Stimulated activated CD8-positive, alpha-beta memory T cell treated with anti-CD3 and anti-CD28 coated beads, Interleukin-12 subunit alpha, Interleukin-12 subunit beta, amount 100 ng/mL, for 1 hour (primary cell): ENCODE results near the gene ARTN.

Experiments
- DNase-seq: peaks from one replicate; pipeline ENCODE4 v3.0.0-alpha.2; 2020; ENCODE audit warnings: low read depth

The ARTN gene

DNA sequence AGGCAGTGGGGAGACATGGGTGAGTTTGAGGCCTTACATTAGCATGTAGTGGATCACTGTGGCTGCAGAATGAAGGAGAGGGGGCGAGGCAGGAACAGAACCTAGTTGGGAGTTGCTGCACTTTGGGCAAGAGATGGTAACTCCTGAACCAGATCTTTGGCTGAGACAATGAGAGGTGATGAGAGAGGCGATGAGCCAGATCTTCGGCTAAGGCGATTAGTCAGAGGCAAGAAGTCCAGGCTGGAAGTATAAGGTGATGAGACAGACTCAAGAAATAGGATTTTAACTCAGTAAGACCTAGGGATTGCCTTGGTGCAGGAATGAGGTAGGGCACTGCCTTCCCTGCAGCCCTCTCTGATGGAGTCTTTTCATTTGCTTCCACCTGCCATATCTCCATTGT, 9.1 kb upstream of the ARTN start:
- DNase-seq = no peak

- DNase-seq = no peak
Measured at GRCh38 chr1:43925846-43926245, 7.8 kb upstream of the ARTN start.

DNA sequence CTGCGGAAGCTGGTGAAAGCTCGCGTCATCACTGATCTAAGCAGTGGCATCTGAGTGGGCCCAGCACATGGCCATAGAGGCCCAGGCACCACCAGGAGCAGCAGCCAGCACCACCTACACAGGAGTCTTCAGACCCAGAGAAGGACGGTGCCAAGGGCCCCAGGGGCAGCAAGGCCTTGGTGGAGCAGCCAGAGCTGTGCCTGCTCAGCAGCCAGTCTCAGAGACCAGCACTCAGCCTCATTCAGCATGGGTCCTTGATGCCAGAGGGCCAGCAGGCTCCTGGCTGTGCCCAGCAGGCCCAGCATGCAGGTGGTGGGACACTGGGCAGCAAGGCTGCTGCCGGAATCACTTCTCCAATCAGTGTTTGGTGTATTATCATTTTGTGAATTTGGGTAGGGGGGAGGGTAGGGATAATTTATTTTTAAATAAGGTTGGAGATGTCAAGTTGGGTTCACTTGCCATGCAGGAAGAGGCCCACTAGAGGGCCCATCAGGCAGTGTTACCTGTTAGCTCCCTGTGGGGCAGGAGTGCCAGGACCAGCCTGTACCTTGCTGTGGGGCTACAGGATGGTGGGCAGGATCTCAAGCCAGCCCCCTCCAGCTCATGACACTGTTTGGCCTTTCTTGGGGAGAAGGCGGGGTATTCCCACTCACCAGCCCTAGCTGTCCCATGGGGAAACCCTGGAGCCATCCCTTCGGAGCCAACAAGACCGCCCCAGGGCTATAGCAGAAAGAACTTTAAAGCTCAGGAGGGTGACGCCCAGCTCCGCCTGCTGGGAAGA, 3.2 kb upstream of the ARTN start:
- DNase-seq = no peak

- no peak for DNase-seq
Measured at GRCh38 chr1:43930949-43931275, 2.7 kb upstream of the ARTN start.

DNA sequence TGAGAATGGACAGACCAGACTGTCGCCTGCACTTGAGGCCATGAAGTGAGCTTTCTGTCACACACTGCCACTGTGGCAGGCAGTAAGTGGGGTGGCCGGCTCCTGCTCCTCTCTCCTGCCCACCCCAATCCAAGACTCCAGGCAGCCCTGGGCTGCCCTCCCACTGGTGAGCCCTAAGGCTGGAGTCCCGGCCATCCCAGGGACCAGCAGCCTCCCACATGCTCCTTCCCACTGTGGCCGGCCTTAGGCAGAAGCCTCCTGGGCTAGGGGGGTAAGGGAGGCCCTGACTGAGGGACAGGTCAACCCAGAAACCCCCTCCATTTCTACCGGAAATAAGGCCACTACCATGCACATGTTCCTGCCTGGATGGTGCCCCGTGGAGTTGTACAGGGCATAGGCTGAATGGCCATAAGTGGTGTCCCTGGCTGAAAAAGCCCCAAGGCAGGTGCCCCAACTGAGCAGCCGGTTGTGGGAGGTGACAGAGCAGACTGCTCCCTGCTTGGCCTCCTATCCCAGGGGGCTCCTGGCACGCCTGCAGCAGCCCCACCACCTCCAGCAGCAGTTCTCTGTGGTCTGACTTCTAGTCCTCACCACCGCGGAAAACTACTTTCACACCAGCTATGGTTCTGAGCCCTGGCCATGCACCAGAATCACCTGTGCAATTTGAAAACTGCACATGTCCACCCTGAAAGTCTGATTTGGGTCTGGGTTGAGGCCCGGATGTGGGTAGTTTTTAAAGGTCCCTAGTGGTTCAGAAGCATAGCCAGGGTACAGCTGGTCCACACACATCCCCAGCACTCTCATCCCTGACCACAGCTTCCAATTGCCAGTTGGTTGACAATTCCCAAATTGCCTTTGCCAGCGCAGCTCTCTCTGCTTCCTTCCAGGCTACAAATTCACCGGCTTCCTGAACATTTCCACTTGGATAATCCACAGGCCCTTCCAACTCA, 1.6 kb upstream of the ARTN start:
- no peak for DNase-seq

DNA sequence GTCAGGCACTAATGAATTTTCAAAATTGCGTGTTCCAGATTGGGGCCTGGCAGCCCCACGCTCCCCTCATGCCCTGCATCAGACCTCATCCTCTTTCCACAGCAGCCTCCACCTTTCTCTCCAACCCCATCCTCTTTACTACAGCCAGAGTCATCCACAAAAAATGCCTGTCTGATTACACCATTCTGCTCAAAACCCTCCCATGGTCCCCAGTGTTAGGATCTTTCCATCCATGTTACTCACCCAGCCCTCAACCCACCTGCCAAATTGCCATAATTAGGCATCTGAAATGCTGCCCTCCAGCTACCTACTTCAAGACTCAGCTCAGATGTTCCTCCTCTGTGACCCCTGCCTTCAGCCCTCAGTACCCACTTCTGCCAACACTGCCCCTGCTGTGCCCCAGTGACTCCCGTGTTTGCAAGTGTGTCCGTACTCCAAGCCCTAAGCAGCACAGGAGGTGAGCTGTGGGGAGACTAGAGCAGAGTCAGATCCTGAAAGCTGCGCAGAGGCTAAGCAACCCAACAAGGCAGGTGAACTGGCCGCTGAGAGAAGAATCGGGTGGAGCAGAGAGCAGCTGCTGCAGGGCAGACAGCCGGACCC, 715 bp upstream of the ARTN start:
- no peak for DNase-seq

DNA sequence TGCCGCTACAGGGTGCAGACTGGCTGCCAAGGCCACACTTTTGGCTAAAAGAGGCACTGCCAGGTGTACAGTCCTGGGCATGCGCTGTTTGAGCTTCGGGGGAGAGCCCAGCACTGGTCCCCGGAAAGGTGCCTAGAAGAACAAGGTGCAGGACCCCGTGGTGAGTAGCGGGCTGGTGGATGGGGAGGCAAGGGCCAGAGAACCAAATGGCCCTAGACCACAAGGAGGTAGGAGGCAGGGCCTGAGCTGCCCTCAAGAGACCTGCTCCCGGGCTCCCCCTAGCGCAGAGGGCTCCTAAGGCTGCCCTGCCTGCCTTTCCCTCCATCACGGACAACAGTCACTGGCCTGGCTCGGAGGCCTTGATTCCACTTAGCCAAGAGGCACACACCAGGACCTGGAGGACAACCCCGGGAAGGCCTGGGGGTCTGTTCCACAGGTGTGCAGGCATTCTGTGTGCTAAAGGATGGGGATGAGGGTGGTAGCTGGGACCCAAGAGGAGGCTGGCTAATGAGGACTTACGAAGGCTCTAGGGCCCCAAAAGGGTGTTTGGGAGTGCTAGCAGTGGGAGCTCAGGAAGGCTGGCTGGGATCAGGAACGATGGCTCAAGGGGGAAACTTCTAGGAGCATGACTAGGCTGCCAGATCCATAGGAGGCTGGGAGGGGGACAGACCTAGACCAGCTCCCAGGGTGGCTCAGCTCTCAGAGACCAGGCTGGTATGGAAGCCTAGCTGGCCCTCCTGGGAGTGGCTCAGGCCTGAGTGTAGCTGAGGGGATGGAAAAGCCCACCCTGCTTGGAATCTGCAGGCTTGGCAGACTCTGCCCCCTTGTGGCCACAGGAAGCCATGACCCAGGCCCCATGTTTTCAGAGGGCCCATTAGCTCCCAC, 742 bp downstream of the ARTN start:
- DNase-seq = peak; percentile 32

- DNase-seq = no peak
Measured at GRCh38 chr1:43934986-43935324, 1.4 kb downstream of the ARTN start.

- DNase-seq = no peak
Measured at GRCh38 chr1:43935711-43936427, 2.3 kb downstream of the ARTN start.

GRCh38 chr1:43936431-43937151, 3.0 kb downstream of the ARTN start:
- DNase-seq = no peak

- DNase-seq = no peak
Measured at GRCh38 chr1:43937179-43937865, 3.7 kb downstream of the ARTN start.

GRCh38 chr1:43938383-43938782, 4.8 kb downstream of the ARTN start:
- no peak for DNase-seq

DNA sequence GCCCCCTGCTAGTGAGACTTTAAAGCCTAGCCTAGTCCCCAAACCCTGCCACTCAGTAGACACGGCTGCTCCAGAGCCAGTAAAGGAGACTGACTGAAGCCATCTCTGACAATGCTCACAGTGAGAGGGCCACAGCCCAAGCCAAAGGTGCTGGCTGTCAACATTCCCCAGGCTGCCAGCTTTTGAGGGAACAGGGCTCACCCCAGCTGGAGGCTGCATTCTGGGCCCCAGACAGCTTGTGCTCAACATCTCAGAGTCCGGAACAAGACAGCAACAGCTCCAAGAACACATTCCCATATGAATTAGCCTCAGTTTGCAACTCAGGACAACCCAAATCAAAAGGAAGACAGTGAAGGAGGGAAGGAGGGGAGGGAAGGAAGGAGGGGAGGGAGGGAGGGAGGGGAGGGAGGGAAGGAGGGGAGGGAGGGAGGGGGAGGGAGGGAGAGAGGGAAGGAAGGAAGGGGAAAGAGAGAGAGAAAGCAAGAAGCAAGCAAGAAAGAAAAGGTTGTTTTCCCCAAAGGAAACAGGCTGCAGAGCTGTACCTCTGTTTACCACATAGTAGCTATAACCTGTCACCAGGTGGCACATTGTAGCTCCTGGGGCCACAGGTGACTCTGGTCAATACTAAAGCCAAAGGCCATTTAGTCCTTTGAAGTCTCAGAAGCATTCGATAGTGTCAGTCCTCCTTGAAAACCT, 5.4 kb downstream of the ARTN start:
- no peak for DNase-seq

- DNase-seq = no peak
Measured at GRCh38 chr1:43942411-43942810, 8.8 kb downstream of the ARTN start.

GRCh38 chr1:43944860-43945259, 11.3 kb downstream of the ARTN start:
- no peak for DNase-seq

GRCh38 chr1:43945674-43946235, 12.2 kb downstream of the ARTN start:
- no peak for DNase-seq

DNA sequence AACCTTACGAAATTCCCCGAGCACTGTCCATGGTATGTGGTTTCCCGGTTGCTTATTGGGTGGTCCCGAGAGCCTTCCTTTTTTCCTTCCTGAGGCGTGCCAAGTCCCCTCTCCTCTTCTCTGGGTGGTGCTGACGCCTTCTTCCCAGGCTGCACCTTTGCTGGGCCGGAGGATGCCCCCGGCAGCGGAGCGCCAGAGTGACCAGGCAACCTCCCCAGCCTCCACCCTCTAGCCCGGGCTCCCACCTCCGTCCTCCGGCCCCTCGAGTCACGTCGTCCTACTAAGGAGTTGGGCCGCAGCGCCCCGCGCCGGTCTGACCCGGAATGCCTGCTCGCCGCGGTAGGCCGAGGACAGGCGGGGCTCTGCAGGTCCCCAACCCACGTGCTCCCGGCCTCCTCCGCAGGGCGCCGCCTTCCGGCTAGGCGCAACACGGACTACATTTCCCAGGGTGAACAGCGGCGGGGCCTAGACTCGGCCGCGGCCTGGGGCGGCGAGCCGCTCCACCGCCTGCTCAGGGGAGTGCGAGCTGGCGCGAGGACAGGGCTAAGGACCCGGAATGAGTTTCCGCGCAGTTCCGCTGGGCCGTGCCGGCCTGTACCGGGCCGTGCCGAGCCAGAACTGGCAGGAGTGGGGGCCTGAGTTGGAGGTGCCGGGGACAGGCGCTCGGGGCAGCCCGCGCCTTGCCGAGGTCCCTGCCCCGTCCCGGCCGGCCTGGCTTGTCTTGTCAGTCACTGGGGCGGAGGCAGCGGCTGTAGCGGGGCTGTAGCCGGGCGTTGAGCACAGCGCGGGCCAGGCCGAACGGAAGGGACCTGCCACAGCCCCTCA, 12.8 kb downstream of the ARTN start, which contains the start of gene IPO13:
IPO13 (plus strand) TSS at position 715 of the 825 bp plus-strand sequence. CDS start 651 bp downstream, outside the sequence.
- DNase-seq = peak; percentile 88
